Stimulated activated CD4-positive, alpha-beta T cell treated with anti-CD3 and anti-CD28 coated beads, TNF-alpha, amount 100 ng/mL, for 24 hours (primary cell): ENCODE results near the gene IER5.
"Not testable (repeated sequence)": the region's sequence is repeated elsewhere in the genome, so short reads cannot be mapped to it uniquely, and the experiment has no call there.

Experiments
- DNase-seq, 3 experiments: peaks; one replicate each; pipeline ENCODE4 v3.0.0-alpha.2; 2020; ENCODE audit warnings: low read depth in 3 of 3

IER5 gene

DNA sequence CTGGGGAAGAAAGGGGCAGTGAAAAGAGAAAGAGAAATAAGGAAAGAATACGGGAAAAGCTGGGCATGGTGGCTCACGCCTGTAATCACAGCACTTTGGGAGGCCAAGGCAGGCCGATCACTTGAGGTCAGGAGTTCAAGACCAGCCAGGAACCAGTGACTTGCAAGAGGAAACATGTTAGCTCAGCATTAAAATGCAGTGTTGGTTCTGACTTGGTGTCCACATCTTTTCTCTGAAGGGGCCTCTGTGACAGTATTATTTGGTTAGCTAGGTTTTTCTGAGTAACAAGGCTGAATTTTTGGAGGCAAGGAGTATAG lies 26.8 kb downstream of the IER5 start:
- DNase-seq: no peak

DNA sequence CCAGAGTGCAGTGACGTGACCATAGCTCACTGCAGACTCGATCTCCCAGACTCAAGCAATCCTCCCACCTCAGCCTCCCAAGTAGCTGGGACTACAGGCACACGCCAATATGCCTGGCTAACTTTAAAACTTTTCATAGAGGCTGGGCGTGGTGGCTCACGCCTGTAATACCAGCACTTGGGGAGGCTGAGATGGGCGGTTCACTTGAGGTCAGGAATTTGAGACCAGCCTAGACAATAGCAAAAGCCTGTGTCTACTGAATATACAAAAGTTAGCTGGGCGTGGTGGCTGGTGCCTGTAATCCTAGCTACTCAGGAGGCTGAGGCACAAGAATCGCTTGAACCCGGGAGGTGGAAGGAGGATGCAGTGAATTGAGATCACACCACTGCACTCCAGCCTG lies 27.5 kb downstream of the IER5 start:
- not testable (repeated sequence) for DNase-seq

DNA sequence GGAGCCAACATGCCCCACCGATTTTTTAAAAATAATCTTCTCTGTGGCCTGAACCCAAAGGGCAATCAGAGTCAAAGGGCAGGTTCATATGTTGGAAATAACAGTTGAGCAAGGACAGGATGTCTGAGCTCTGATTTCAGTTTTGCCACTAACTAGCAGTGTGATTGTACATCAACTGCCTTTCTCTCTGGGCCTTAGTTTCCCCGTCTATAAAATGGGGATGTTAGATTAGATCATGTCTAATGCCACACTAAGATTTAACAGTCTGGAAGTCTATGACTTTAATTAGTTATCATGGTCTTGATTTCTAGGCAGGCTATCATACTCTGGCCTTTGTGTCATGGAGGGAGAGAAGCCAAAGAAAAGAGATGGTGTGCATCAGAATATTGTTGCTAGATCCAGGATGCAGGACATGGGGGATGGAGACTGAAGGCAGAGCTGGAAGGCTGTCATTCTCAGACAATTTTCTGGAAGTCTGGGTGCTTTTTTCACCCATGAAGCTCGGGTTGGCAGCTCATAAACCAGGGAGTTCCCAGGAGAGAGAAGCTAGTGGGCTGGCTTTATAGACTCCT lies 28.4 kb downstream of the IER5 start:
- no peak for DNase-seq

DNA sequence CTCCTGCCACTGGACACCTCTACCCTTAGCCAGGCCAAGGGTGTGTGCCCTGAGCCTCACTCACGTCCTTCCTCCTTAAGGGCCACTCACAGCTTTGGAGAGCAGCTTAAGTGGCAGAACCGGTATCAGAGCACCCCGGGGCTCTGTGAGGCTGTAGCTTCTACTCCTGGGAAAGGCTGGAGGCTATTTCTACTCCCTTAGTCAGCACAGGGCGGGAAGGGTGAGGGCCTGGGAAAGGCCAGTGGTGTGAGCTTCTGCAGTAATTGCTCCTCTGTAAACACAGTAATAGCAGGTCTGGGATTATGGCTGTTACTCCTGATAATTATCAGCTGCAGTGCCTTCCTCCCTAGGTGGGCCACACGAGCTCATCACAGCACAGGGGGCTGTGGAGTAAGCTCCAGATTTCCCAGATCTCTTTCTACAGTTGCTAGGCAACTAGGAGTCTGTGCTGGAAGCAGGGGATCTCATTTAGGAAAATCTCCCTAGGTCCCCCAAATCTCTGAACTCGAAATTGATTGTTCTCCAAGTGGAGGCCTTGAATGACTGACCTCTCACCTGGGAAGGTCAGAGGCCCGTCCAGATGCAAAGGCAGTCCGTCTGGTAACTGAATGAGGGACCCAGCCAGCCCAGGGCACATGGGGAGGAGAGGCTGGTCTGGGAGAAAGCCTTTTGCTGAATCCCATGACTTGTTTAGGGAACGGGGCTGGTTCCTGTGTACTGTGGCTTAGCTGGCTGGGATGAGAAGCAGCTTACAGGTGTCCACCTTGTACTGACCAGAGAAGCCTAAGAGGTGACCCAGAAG lies 29.3 kb downstream of the IER5 start:
- no peak for DNase-seq

DNA sequence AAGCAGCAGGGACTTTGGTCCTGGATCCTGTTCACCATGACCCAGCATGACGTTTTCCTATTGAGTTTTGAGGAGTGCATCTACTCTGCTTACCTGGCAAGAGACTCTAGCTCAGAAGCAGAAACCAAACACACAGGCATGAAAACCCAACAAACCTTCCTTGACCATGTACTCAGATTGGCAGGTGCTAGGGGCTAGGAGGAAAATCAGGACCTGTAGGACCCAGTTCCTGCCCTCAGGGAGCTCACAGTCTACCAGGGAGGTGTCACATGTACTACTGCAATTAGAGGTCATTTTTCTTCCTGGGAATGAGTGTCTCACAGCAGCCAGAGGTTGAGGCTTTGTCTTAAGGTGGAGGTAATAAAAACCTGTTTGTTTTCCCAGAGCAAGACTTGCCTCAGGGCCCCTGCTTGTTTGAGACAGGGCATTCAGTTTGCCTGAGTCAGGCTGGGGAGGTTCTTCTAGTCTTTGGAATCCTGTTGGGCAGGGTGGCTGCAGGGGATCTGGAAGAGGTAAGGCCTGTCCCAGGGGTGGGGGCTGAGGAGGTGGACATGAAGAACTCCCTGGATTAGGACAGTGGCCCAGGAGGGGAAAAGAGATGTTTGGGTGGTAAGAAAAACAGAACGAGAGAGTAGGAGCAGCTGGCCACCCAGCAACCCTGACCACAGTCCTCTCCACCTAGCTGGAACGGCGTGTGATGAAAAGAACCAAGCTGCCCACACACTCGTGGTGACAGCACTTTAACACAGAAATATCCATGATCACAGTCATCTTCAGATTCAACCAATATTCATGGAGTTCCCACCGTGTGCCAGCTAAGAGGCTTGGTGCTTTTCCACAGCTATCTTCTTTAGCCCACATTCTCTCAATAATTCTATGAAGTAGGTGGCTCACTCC lies 30.8 kb downstream of the IER5 start:
- DNase-seq: no peak

DNA sequence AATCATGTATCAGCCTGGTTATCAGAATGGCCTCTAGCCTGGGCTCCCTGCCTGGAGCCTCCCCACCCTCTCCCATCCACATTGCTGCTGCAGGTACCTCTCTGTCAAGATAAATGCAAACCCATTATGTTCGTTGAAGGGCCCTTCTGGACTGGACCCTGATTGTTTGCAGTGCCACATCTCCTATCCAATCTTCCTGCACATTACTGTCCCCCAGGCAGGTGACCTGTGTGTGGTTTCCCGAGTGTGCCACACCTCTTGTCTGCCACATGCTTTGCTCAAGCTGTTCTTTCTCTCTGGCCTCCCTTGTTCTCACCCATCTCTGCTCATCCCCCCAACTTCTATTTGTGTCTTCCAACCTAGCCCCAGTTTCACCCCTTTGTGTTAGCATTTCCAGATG lies 32.4 kb downstream of the IER5 start:
- DNase-seq: no peak

DNA sequence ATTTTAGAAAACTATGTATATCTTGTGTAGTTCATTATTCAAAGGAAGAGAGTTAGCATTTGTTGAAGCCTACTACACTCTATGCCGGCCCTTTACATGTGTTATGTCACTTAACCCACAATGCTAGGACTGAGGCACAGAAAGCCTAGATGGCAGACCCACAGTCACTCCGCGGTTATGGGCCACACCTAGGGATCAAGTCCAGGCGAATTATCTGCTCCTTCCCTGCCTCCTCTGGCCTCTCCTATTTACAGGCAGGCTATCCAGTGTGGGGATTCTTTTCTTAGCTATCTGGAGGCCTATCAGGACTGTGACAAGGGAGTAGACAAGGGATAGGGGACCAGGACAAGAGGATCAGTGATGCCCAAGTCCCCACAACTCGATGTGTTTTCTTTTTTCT lies 33.0 kb downstream of the IER5 start:
- no peak for DNase-seq

DNA sequence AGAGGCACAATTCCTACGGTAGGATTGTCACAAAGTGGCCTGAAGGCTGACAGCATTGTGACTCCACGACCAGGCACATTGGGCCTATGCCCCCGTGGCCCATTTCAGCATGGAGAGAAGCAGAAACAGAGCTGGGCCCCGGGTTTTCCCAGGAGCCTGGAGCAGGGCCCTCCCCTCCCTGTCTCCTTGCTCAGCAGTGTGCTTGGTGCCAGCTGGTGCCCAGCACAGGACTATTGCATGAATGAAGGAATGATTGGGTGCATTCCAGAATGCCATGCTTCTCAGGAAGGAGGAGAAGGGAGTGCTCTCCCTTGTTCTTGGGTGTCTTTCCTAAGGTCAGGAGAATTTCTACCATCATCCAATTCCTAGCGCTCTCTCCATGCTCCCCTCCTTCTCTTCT lies 33.7 kb downstream of the IER5 start:
- no peak for DNase-seq

DNA sequence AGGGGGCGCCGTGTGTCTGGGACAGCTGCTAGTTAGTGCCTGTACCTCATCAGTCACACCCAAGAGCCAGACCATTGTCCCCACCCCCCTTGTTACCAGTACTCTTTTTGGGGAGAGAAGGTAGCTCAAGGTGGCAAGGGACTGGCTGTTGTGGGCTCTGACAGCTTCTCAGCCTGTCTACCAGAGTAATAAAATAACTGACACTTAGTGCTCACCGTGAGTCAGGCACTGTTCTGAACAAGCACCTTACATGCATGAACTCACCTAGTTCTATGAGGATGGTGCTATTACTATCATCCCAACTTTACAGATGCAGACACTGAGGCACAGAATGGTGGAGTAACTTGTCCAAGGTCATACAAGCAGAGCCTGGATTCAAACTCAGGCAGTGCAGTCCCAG lies 34.7 kb downstream of the IER5 start:
- DNase-seq: no peak

DNA sequence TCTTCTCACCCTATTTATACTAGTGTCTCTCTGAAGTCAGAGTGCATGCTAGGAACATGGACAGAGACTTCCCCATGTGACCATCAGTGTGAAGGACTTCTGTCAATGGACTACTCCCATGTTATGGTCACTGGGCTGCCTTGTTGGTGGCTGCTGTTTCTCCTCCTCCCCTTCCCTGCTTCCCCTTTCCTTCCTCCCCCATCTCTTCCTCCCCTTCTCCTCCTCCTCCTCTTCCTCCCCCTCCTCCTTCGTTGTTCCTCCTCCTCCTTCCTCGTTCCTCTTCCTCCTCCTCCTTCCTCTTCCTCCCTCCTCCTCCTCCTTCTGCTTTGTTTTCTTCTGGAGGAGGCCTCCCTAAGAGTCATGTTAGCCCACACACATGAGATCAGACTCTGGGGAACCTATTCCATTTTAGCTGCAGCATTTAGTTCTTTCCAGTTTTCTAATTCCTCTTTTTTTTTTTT lies 35.8 kb downstream of the IER5 start:
- no peak for DNase-seq

DNA sequence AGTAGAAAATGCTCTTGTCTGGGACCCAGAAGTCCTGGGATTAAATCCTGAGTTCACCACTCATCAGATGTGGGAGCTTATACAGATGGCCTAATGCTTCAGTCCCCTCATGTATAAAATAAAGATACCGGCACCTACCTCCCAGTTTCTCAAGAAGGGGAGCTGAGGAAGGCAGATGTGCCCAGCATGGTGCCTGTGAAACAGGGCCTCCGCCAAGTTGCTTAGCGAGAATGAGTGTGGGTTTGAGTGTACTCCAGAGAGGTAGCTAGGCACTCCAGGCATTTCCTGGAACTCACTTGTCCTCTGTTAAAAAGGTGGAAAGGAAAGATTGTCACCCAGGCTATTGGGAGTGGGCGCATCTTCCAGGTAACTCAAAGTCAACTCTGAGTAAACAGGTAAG lies 37.8 kb downstream of the IER5 start:
- no peak for DNase-seq

DNA sequence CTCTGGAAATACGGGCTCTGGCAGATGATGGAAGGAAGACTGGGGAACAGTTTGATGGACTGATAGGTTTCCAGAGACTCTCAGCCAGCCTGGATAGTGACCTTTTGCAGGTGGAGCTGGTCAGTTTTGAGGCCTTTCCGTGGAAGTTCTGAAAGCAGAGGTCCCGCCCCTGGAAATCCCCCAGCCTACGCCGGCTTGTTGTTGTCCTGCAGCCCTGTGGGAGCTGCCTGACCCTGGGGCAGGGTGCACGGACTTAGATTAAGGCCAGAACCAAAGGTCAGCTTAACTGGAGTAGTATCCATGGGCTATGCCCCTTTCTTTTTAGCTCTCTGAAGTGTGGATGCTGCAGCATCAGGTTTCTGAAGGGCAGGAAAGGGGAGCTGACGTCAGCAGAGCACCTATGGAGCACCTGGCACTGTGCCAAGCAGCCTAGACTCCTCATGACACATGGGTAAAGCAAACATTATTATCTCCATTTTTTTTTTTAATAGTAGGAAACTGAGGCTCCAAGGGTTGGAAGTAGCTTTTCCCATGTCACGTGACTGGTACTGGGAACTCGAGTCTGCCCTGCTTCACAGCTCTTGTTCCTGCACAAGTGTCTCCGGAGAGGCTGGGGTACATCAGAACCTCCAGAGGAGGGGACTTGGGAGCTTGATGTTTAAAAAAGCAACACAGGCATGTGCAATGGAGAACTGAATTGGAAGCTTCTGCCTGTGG lies 38.5 kb downstream of the IER5 start:
- DNase-seq: no peak

DNA sequence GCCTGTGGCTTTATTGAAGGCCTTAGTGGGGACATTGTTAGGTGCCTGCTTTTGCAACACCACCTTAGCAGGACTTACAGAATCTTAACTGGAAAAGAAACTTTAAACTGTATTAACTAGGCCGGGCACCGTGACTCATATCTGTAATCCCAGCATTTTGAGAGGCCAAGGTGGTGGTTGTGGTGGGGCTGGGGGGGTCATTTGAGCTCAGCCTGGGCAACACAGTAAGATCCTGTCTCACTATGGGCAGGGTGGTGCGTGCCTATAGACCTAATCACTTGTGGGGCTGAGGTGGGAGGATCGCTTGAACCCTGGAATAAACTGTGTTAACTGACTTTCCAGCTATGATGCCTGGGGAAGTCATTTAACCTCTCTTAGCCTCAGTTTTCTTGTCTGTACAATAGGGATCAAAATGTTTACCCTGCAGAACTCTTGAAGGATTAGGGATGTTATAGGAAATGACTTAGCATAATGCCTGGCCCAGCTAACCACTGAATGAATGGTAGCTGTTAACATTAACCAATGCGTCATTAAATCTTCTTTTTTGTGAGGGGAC lies 39.5 kb downstream of the IER5 start:
- DNase-seq: no peak

DNA sequence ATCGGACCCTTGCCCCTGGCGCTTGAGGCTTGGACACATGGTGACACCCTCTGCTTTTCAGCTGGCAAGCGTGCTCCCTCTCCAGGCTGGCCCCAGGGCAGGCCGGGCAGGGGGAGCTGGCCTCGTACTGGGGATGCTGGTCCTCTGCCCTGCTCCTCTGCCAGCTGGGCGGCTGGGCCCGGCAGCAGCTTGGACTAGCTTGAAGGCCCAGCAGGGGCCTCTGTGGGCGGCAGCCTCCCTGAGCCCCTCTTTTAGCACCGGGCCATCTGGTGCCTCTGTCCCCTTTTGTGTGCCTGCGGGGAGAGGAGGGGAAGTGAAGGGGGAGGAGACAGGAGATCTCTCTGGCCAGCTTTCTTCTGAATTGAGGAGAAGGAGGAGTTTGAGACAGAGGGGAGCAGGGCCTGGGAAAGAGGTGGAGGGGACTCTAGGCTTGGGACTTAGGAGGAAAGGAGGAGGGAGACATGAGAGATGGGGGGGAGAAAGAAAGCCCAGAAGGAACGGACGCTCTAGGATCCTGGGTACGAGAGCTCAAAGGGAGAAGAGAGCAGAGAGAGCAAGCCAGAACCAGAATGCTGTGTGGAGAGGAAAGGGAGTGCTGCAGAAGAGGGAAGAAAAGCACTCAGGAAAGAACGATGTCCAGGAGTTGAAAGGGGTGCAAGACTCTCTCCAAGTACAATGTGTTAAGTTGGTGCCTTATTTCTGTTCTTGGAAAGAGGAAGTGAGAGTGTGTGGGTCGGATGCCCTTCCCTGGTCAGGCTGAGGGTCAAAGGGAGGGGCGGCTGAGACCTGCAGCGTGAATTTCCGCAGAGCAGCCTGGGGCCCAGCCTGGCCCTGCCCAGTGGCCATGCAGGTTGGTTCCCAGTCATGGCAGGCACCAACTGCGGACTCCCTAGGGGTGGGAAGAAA lies 40.3 kb downstream of the IER5 start:
- no peak for DNase-seq

DNA sequence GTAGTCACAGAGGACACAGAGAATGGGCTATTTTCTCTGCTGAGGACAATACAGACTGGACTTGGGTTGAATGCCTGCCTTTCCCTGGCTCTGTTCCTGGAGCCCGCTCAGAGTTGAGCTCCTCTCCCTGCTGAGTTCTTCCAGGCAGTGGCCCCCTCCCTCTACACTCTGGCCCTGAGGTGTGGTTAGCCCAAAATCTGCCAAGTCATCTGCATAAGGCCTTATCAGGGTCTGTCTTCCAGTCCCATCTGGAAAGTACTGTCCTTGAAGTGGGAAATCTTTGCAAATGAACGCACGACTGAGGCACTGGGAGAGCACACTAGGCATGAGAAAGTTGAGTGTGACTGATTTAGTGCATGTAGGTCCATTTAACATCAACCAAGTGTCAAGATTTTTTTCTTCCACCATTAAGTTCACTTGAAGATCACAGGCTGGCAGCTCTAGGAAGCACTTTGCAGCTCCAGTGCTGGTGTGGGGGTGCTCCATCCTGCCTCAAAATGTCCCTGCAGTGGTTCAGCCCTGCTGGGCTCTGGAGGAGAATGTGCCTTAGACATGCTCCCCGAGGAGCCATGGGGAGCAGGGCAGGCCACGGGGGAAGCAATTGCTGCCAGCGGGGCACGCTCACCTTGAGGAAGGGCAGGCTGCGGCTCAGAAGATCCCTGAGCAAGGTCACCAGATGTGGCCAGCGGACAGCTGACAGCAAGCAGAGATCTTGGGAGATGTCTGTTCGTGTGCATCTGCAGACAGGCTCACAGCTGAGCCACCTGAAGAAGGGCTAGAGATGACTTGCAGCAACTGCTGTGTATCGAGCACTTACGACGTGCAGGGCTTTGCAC lies 41.5 kb downstream of the IER5 start:
- DNase-seq: no peak

DNA sequence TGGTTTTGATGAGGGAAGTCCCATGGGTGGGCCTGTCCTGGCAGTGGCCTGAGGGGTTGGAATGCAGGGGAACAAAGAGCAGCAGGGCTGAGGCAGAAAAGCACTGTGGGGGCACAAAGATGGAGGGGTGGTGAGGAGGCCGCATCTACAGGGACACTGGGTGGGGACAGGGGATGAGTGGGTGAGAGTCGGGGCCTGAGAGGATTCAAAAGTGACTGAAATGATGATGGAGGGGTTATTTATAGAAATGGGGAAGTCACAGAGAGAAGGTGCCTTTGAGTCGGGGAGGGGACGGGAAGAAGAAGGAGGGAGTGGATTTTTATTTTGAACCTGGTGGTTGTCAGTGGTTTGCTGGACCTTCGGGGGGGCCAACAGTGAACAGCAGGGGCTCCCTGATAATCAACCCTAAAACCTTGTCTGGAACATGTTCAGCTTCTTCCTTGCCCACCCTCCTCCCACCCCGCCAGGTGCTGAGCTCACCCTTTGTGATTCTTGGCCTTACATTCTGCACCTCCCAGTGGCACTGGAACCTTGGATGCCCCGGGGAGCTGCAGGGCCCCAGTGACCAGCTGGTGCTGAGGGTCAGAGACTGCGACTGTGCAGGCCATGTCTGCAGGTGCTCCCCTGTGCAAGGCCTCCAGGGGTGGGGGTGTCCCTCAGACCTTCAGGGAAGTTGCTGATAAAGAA lies 42.9 kb downstream of the IER5 start:
- no peak for DNase-seq

DNA sequence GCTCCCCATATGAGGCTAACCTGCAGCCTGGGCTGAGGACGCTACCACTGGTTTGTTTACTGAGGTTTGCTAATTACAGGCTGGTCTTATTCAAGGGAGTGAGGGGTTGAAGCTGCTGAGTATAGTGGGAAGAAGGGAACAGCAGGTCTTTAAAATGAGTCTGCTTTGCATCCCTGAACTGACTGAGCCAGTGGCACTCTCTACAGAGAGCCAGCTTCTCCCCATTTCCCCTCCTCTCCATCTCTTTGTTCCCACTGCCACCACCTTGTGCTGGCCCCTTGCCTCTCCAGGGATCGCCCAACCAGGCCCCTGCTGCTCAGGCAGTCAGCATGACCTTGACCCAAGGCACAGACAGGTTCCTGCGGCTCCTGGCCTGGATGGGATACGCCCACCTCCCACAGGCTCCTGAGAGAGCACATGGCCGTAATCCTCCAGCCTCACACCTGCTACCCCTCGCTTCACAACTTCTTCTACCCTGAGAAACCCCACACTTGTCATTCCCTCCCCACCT lies 45.0 kb downstream of the IER5 start:
- no peak for DNase-seq

DNA sequence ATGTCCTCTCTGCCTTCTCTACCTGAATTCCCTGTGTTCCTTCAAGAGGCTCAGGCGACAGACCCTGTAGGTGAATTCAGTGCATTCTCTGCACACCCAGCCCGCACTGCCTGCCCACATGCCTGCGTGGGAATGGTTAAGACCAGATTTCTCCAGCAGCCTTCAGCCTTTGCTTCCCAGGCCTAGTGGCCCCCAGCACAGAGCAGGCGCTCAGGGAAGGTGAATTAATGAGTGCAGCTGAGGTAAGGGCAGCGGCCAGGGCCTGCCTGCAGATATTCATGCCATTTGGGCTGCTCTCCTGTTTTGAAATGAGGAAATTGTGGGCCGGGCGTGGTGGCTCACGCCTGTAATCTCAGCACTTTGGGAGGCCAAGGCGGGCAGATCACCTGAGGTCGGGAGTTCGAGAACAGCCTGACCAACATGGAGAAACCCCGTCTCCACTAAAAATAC lies 45.5 kb downstream of the IER5 start:
- DNase-seq: no peak
